H1 (cell line): ENCODE data around the gene OTOP3. TPM values are rescaled to one million over a fixed set of nuclear protein-coding genes. Genes with fewer than 3 reads are reported as not detected.

ENCODE experiments used
- EP300 ChIP-seq, 2 experiments: IDR thresholded peaks; 1 replicate in 1 of 2; 2 replicates in 1 of 2; pipeline ENCODE4 v1.6.1; 2011 to 2012; ENCODE audit warnings: low read depth in 2 of 2, low read length in 2 of 2, mild to moderate bottlenecking in 2 of 2, borderline replicate concordance in 1 of 2, inconsistent platforms in 1 of 2, moderate library complexity in 1 of 2
- SIN3A ChIP-seq, 2 experiments: IDR thresholded peaks in 1 of 2; conservative IDR thresholded peaks in 1 of 2; 2 replicates each; pipeline ENCODE4 v1.6.1; 2011 to 2012; ENCODE audit warnings: low read length in 2 of 2, improper control_type of control experiment in 1 of 2, low read depth in 1 of 2, mild to moderate bottlenecking in 1 of 2
- polyA plus RNA-seq, 7 experiments: library from polyadenylated mRNA; depleted of rRNA in 3 of 7; stranded (reverse) in 5 of 7; unstranded in 2 of 7; fragments of >200 nt in 5 of 7; fragments of 200-250 nt in 2 of 7; gene quantifications; 1 replicate in 5 of 7; 2 replicates in 1 of 7; 4 replicates in 1 of 7; pipeline versions ENCODE4 v1.2.1 to v1.2.3, GENCODE V29; 2011 to 2013; ENCODE audit warnings: missing spikeins in 2 of 7, mixed read lengths in 2 of 7
- total RNA-seq: library from RNA; stranded (reverse); fragmentation: NEBNext Ultra II Directional; extraction: Animal tissue kit (Norgen Biotek cat#: 25700); gene quantifications from 2 replicates; pipeline ENCODE4 v1.2.1, GENCODE V29; 2021

The OTOP3 gene
- total and polyA plus RNA-seq, 2 of the 8 experiments (the other 6 are each of a cell fraction or from before 2014, with no cell fraction given): 0.05 TPM; not detected in 1

GRCh38 chr17:74951680-74952421, 16.2 kb downstream of the OTOP3 start (continued):
- TF ChIP-seq SIN3A (conservative IDR thresholded peaks at IDR 0.05 in 1 of 2, IDR thresholded peaks at IDR 0.05 in 1 of 2; ENCODE audit: low read depth in 1 of 2, low read length in 2 of 2) (no peak), EP300 (IDR thresholded peaks at IDR 0.05; ENCODE audit: borderline replicate concordance in 1 of 2, low read depth in 2 of 2, low read length in 2 of 2) (no peak)
